ENCODE data around the gene CACNA2D2.

The CACNA2D2 gene

GRCh38 chr3:50518436-50518835 is 15.0 kb upstream of the CACNA2D2 start:
- Histone ChIP-seq H3F3A (ENCODE audit: insufficient read depth, low read length) (no peaks in the 10 kb centered on the region), H4K20me1 (ENCODE audit: insufficient read depth, low read length) (no peaks in the 10 kb centered on the region), H3K27ac (ENCODE audit: low read depth, low read length, poor library complexity, severe bottlenecking) (no peak overlapping the region), H3K9me3 (ENCODE audit: low read length) (no peaks in the 10 kb centered on the region), H3K4me1 (ENCODE audit: insufficient read depth, low read length, severe bottlenecking) (no peaks in the 10 kb centered on the region), H3K27me3 (ENCODE audit: insufficient read depth, low read length) (peaks cover 4% of the 10 kb centered on the region; the same call in 1 of the 2 replicates), H2AFZ (ENCODE audit: low read length) (no peak overlapping the region), H3K9ac (ENCODE audit: low read length) (no peak overlapping the region), H3K9me2 (ENCODE audit: low read depth, low read length) (no peaks in the 10 kb centered on the region), H3K4me2 (ENCODE audit: low read length) (no peak overlapping the region), H3K79me2 (ENCODE audit: insufficient read depth, low read length) (no peaks in the 10 kb centered on the region), H3K36me3 (ENCODE audit: insufficient read depth, low read length) (no peaks in the 10 kb centered on the region), H3K4me3 (ENCODE audit: low read depth, low read length, poor library complexity, severe bottlenecking) (no peak overlapping the region)
- TF ChIP-seq, protein P1, sequence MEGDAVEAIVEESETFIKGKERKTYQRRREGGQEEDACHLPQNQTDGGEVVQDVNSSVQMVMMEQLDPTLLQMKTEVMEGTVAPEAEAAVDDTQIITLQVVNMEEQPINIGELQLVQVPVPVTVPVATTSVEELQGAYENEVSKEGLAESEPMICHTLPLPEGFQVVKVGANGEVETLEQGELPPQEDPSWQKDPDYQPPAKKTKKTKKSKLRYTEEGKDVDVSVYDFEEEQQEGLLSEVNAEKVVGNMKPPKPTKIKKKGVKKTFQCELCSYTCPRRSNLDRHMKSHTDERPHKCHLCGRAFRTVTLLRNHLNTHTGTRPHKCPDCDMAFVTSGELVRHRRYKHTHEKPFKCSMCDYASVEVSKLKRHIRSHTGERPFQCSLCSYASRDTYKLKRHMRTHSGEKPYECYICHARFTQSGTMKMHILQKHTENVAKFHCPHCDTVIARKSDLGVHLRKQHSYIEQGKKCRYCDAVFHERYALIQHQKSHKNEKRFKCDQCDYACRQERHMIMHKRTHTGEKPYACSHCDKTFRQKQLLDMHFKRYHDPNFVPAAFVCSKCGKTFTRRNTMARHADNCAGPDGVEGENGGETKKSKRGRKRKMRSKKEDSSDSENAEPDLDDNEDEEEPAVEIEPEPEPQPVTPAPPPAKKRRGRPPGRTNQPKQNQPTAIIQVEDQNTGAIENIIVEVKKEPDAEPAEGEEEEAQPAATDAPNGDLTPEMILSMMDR (IDR thresholded peaks at IDR 0.05; ENCODE audit: low read length): no peak
- TF ChIP-seq EZH2 (IDR thresholded peaks at IDR 0.05; ENCODE audit: borderline replicate concordance, low read length): no peak

DNA sequence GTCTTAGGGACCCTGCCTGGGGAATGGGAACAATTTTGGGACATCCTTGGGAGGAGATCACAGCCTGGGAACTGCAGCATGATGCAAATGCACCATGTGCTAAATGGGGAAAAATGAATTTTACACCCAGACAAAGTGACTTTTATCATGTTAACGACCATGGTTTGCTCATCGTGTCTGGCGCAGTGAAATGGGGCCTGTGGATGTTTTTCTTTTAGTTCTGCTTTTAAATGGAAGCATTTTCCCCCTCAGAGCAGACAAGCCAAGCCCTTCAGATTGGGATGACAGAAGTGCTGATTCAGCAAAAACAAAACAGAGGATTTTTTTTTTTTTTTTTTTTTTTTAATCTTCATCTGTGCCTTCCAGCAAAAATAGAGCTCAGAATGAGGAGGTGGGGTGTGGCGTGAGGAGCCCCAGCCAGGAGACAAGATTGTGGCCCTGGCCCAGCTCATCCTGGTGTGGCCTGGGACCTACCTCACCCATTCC is 14.3 kb upstream of the CACNA2D2 start:
- H3K4me1 ChIP-seq (ENCODE audit: insufficient read depth, low read length, severe bottlenecking): no peaks in the 10 kb centered on the region
- H2AFZ ChIP-seq (ENCODE audit: low read length): no peak overlapping the region
- no peaks in the 10 kb centered on the region for H3K36me3 ChIP-seq (ENCODE audit: insufficient read depth, low read length)
- H3K9me3 ChIP-seq (ENCODE audit: low read length): no peaks in the 10 kb centered on the region
- no peaks in the 10 kb centered on the region for H4K20me1 ChIP-seq (ENCODE audit: insufficient read depth, low read length)
- no peak overlapping the region for H3K9ac ChIP-seq (ENCODE audit: low read length)
- H3K4me2 ChIP-seq (ENCODE audit: low read length): no peak overlapping the region
- TF ChIP-seq EZH2 (IDR thresholded peaks at IDR 0.05; ENCODE audit: borderline replicate concordance, low read length): no peak
- no peaks in the 10 kb centered on the region for H3F3A ChIP-seq (ENCODE audit: insufficient read depth, low read length)
- H3K9me2 ChIP-seq (ENCODE audit: low read depth, low read length): no peaks in the 10 kb centered on the region
- H3K79me2 ChIP-seq (ENCODE audit: insufficient read depth, low read length): no peaks in the 10 kb centered on the region
- H3K4me3 ChIP-seq (ENCODE audit: low read depth, low read length, poor library complexity, severe bottlenecking): no peak overlapping the region
- H3K27ac ChIP-seq (ENCODE audit: low read depth, low read length, poor library complexity, severe bottlenecking): no peak overlapping the region
- peaks cover 4% of the 10 kb centered on the region; the same call in 1 of the 2 replicates for H3K27me3 ChIP-seq (ENCODE audit: insufficient read depth, low read length)

DNA sequence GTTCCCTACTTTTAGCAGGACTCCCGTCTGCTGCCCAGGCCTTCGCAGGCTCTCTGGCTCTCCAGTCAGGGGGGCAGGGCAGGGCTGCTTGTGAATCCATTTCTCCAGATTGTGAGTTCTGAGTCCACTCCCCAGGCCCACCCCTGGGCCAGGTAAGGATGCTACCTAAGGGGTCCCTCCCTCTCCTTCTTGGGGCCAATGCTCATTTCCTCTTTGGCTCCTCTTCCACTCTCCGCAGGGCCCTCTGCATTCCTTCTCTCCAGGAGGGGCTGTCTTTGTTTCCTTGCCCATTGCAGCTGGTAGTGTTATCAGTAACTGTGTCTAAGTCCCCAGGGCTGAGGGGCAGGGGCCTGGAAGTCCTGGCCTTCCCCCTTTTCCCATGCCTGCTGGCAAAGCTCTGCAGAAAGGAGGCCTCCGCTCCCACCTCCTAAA is 13.0 kb upstream of the CACNA2D2 start:
- H3K9ac ChIP-seq (ENCODE audit: low read length): no peak overlapping the region
- H3K36me3 ChIP-seq (ENCODE audit: insufficient read depth, low read length): no peaks in the 10 kb centered on the region
- H3K27me3 ChIP-seq (ENCODE audit: insufficient read depth, low read length): peaks cover 4% of the 10 kb centered on the region; the same call in 1 of the 2 replicates
- no peak overlapping the region for H3K4me2 ChIP-seq (ENCODE audit: low read length)
- H3K4me3 ChIP-seq (ENCODE audit: low read depth, low read length, poor library complexity, severe bottlenecking): no peak overlapping the region
- H3K79me2 ChIP-seq (ENCODE audit: insufficient read depth, low read length): no peaks in the 10 kb centered on the region
- H2AFZ ChIP-seq (ENCODE audit: low read length): no peak overlapping the region
- H3K27ac ChIP-seq (ENCODE audit: low read depth, low read length, poor library complexity, severe bottlenecking): no peak overlapping the region
- no peaks in the 10 kb centered on the region for H4K20me1 ChIP-seq (ENCODE audit: insufficient read depth, low read length)
- TF ChIP-seq, protein P1 (IDR thresholded peaks at IDR 0.05; ENCODE audit: low read length): no peak
- TF ChIP-seq EZH2 (IDR thresholded peaks at IDR 0.05; ENCODE audit: borderline replicate concordance, low read length): no peak
- H3K9me3 ChIP-seq (ENCODE audit: low read length): no peaks in the 10 kb centered on the region
- no peaks in the 10 kb centered on the region for H3K9me2 ChIP-seq (ENCODE audit: low read depth, low read length)
- no peaks in the 10 kb centered on the region for H3K4me1 ChIP-seq (ENCODE audit: insufficient read depth, low read length, severe bottlenecking)
- no peaks in the 10 kb centered on the region for H3F3A ChIP-seq (ENCODE audit: insufficient read depth, low read length)

Data from OCI-LY1 (cell line).